Measurements from ENCODE around the gene ANKH.
A peak's percentile ranks its signal among the peaks of the same experiment; 100 is the strongest.

The ANKH gene

GRCh38 chr5:14721990-14722656 is 149.5 kb downstream of the ANKH start:
- TF ChIP-seq CTCF (IDR thresholded peaks at IDR 0.05; ENCODE audit: low read length, missing control alignments): no peak
- H3K4me3 ChIP-seq (replicated peaks; ENCODE audit: low read depth, low read length): no peak overlapping the region
- DNase-seq (ENCODE audit: low read depth): no peak

- peak; percentile 52 for DNase-seq (ENCODE audit: low read depth)
- no peak overlapping the region for H3K4me3 ChIP-seq (replicated peaks; ENCODE audit: low read depth, low read length)
- no peak for TF ChIP-seq CTCF (IDR thresholded peaks at IDR 0.05; ENCODE audit: low read length, missing control alignments)
Measured at GRCh38 chr5:14720236-14720923, 151.2 kb downstream of the ANKH start.

GRCh38 chr5:14718778-14719177 is 152.8 kb downstream of the ANKH start:
- no peak for TF ChIP-seq CTCF (IDR thresholded peaks at IDR 0.05; ENCODE audit: low read length, missing control alignments)
- no peak for DNase-seq (ENCODE audit: low read depth)

GRCh38 chr5:14716755-14717752 is 154.5 kb downstream of the ANKH start:
- H3K4me3 ChIP-seq (replicated peaks; ENCODE audit: low read depth, low read length): no peak overlapping the region
- DNase-seq (ENCODE audit: low read depth): no peak
- TF ChIP-seq CTCF (IDR thresholded peaks at IDR 0.05; ENCODE audit: low read length, missing control alignments): no peak

More at GRCh38 chr5:14718778-14719177, 152.8 kb downstream of the ANKH start:
- no peak overlapping the region for H3K4me3 ChIP-seq (replicated peaks; ENCODE audit: low read depth, low read length)

GRCh38 chr5:14715481-14715880 is 156.1 kb downstream of the ANKH start:
- TF ChIP-seq CTCF (IDR thresholded peaks at IDR 0.05; ENCODE audit: low read length, missing control alignments): no peak
- H3K4me3 ChIP-seq (replicated peaks; ENCODE audit: low read depth, low read length): no peak overlapping the region

GRCh38 chr5:14714706-14715105 is 156.9 kb downstream of the ANKH start:
- no peak for DNase-seq (ENCODE audit: low read depth)

More at GRCh38 chr5:14715481-14715880, 156.1 kb downstream of the ANKH start:
- DNase-seq (ENCODE audit: low read depth): no peak

More at GRCh38 chr5:14714706-14715105, 156.9 kb downstream of the ANKH start:
- no peak overlapping the region for H3K4me3 ChIP-seq (replicated peaks; ENCODE audit: low read depth, low read length)
- no peak for TF ChIP-seq CTCF (IDR thresholded peaks at IDR 0.05; ENCODE audit: low read length, missing control alignments)
